HEK293 (cell line): ENCODE data around the gene PACS2.

Experiments used
- CTCF ChIA-PET: fragments of 350-600 bp; formaldehyde crosslinking; extraction: SDS; loops from one replicate; lab custom pipeline; 2021; ENCODE audit warnings: antibody characterized with exemption; lab: Yijun Ruan, JAX
- POLR2A ChIA-PET: fragments of 300-600 bp; formaldehyde crosslinking; extraction: SDS; loops from one replicate; lab custom pipeline; 2020; ENCODE audit warnings: antibody characterized with exemption, inconsistent platforms; lab: Yijun Ruan, JAX
- H3K27ac ChIP-seq: fragments of 200-500 bp; sonication (Bioruptor generic); 2 replicates; pipeline ENCODE4 v1.5.1; 2014; ENCODE audit warnings: low read depth, low read length, control low read depth, inconsistent platforms; ENCODE audit errors: extremely low read depth
- H3K36me3 ChIP-seq, 2 experiments: fragments of 200-500 bp in 1 of 2; sonication (Bioruptor generic) in 1 of 2; 1 replicate in 1 of 2; 2 replicates in 1 of 2; pipeline ENCODE4 v1.5.1; 2014 to 2017; ENCODE audit warnings: inconsistent platforms in 2 of 2, low read length in 2 of 2; ENCODE audit not compliant: control insufficient read depth in 2 of 2, insufficient read depth in 1 of 2
- H3K4me1 ChIP-seq: fragments of 200-500 bp; sonication (Bioruptor generic); 2 replicates; pipeline ENCODE4 v1.5.1; 2014; ENCODE audit warnings: mild to moderate bottlenecking, low read length, inconsistent platforms; ENCODE audit not compliant: control insufficient read depth, insufficient read depth
- H3K4me3 ChIP-seq: 2 replicates; pipeline ENCODE4 v1.5.1; 2011; ENCODE audit warnings: low read depth, mild to moderate bottlenecking, control low read depth, low read length, moderate library complexity
- H3K9me3 ChIP-seq: fragments of 200-500 bp; sonication (Bioruptor generic); 2 replicates; pipeline ENCODE4 v1.5.1; 2014; ENCODE audit warnings: low read depth, low read length, inconsistent platforms; ENCODE audit not compliant: control insufficient read depth, insufficient read depth
- BCL11A ChIP-seq: fragments of 450-650 bp; formaldehyde crosslinking; IDR thresholded peaks from 2 replicates; pipeline ENCODE4 v1.5.1; 2016; ENCODE audit warnings: low read depth, missing biosample characterization, missing genetic modification characterization
- PRDM10 ChIP-seq: fragments of 450-650 bp; formaldehyde crosslinking; IDR thresholded peaks from 2 replicates; pipeline ENCODE4 v1.5.1; 2016; ENCODE audit warnings: missing biosample characterization, missing genetic modification characterization
- SCRT1 ChIP-seq: fragments of 450-650 bp; formaldehyde crosslinking; IDR thresholded peaks from 2 replicates; pipeline ENCODE4 v1.5.1; 2016; ENCODE audit warnings: missing biosample characterization, missing genetic modification characterization, borderline replicate concordance
- SCRT2 ChIP-seq: fragments of 450-650 bp; formaldehyde crosslinking; IDR thresholded peaks from 2 replicates; pipeline ENCODE4 v1.5.1; 2016; ENCODE audit warnings: missing biosample characterization, missing genetic modification characterization
- SP2 ChIP-seq: fragments of 450-650 bp; formaldehyde crosslinking; IDR thresholded peaks from 2 replicates; pipeline ENCODE4 v1.5.1; 2016; ENCODE audit warnings: missing biosample characterization, missing genetic modification characterization
- ZEB2 ChIP-seq: fragments of 450-650 bp; formaldehyde crosslinking; IDR thresholded peaks from 2 replicates; pipeline ENCODE4 v1.5.1; 2016; ENCODE audit warnings: missing biosample characterization, missing genetic modification characterization
- ZFP3 ChIP-seq: fragments of 450-650 bp; formaldehyde crosslinking; IDR thresholded peaks from 2 replicates; pipeline ENCODE4 v1.5.1; 2016; ENCODE audit warnings: low read depth, missing biosample characterization, missing genetic modification characterization
- ZNF121 ChIP-seq: fragments of 450-650 bp; formaldehyde crosslinking; IDR thresholded peaks from 2 replicates; pipeline ENCODE4 v1.5.1; 2016; ENCODE audit warnings: missing biosample characterization, missing genetic modification characterization
- ZNF223 ChIP-seq: fragments of 450-650 bp; formaldehyde crosslinking; IDR thresholded peaks from 2 replicates; pipeline ENCODE4 v1.5.1; 2016; ENCODE audit warnings: missing biosample characterization, missing genetic modification characterization
- ZNF239 ChIP-seq: fragments of 450-650 bp; formaldehyde crosslinking; IDR thresholded peaks from 2 replicates; pipeline ENCODE4 v1.5.1; 2016; ENCODE audit warnings: missing biosample characterization, missing genetic modification characterization
- ZNF24 ChIP-seq: fragments of 450-650 bp; formaldehyde crosslinking; IDR thresholded peaks from 2 replicates; pipeline ENCODE4 v1.5.1; 2016; ENCODE audit warnings: missing biosample characterization, missing genetic modification characterization
- ZNF266 ChIP-seq: fragments of 450-650 bp; formaldehyde crosslinking; IDR thresholded peaks from 2 replicates; pipeline ENCODE4 v1.5.1; 2016; ENCODE audit warnings: missing biosample characterization, missing genetic modification characterization, low read depth
- ZNF449 ChIP-seq: fragments of 450-650 bp; formaldehyde crosslinking; IDR thresholded peaks from 2 replicates; pipeline ENCODE4 v1.5.1; 2017; ENCODE audit warnings: missing biosample characterization, mild to moderate bottlenecking, missing genetic modification characterization, moderate library complexity
- ZNF48 ChIP-seq: fragments of 450-650 bp; formaldehyde crosslinking; IDR thresholded peaks from 2 replicates; pipeline ENCODE4 v1.5.1; 2016; ENCODE audit warnings: missing biosample characterization, missing genetic modification characterization
- ZNF544 ChIP-seq: fragments of 450-650 bp; formaldehyde crosslinking; IDR thresholded peaks from 2 replicates; pipeline ENCODE4 v1.5.0; 2017; ENCODE audit warnings: missing biosample characterization, missing genetic modification characterization
- ZNF585B ChIP-seq: fragments of 450-650 bp; formaldehyde crosslinking; IDR thresholded peaks from 2 replicates; pipeline ENCODE4 v1.5.1; 2016; ENCODE audit warnings: missing biosample characterization, missing genetic modification characterization
- ZNF596 ChIP-seq: fragments of 450-650 bp; IDR thresholded peaks from 2 replicates; pipeline ENCODE4 v1.5.0; 2018; ENCODE audit warnings: missing biosample characterization, mild to moderate bottlenecking, missing genetic modification characterization, moderate library complexity
- ZNF600 ChIP-seq: fragments of 450-650 bp; formaldehyde crosslinking; IDR thresholded peaks from 2 replicates; pipeline ENCODE4 v1.5.1; 2016; ENCODE audit warnings: missing biosample characterization, missing genetic modification characterization
- ZNF792 ChIP-seq: fragments of 450-650 bp; formaldehyde crosslinking; IDR thresholded peaks from 2 replicates; pipeline ENCODE4 v1.5.1; 2016; ENCODE audit warnings: missing biosample characterization, missing genetic modification characterization
- TF ChIP-seq, protein P1 (sequence below): fragments of 450-650 bp; formaldehyde crosslinking; IDR thresholded peaks from 2 replicates; pipeline ENCODE4 v1.5.1; 2016; ENCODE audit warnings: missing biosample characterization, missing genetic modification characterization, borderline replicate concordance

The PACS2 gene

DNA sequence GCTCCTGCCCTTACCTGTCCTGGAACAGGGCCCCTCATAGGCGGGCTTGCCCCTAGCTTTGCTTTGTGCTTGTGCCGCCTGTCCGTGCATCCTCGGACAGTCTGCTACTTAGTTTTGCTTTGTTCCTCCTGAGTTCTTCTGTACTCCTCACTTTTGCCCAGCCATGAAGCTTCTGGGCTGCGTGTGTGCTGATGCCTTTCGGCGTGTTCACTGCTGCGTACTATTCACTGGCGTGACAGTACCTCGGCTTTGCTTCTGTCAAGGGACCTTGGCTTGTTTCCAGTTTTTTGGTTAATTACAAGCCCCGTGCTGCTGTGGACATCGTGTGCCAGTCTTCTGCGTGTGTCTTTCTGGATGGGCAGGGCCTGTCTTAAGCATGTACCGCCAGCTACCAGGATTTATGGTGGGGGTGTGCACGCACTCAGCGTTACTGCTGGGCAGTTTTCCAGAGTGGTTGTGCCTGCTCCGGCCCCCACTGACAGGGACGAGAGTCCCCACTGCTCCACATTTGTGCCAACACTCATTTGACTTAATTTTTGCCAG lies 2.5 kb downstream of the PACS2 start (continued):
- TF ChIP-seq ZNF596 (tag by site-specific recombination) (no peak), BCL11A (tag by site-specific recombination) (no peak)

DNA sequence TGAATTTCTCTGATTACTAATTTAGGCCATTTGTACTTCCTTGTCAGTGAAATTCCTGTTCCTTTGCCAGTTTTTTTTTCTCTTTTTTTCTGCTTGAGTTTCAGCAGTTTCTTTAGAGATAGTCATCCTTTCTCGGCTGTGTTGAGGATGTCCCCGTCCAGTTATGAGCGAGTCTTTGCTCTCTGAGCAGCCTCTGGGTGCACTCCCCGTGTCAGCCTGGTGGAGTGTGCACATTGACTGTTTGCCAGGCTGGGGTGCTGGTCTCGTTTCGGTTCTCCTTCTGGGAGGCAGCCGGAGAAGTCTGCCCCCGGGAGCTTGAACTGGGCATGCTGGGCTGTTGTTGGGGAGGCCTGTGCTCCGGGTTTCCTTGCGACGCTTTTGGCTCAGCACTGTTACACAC lies 3.0 kb downstream of the PACS2 start:
- CTCF ChIA-PET = no interaction called here
- Histone ChIP-seq H3K4me3 (no peak overlapping the region), H3K27ac (no peak overlapping the region), H3K9me3 (no peaks in the 10 kb centered on the region), H3K36me3 (no peaks in the 10 kb centered on the region; a peak in 1 of 3 replicates), H3K4me1 (peaks cover 7% of the 10 kb centered on the region)
- POLR2A ChIA-PET = interaction anchor here (0.8 kb wide), 1 partner anchor 16 kb away, joined by 3 read pairs; no protein-coding TSS in a partner anchor
- no peak for TF ChIP-seq ZNF266 (tag by site-specific recombination)
- TF ChIP-seq ZNF223 (tag by site-specific recombination) = no peak
- TF ChIP-seq, protein P1, sequence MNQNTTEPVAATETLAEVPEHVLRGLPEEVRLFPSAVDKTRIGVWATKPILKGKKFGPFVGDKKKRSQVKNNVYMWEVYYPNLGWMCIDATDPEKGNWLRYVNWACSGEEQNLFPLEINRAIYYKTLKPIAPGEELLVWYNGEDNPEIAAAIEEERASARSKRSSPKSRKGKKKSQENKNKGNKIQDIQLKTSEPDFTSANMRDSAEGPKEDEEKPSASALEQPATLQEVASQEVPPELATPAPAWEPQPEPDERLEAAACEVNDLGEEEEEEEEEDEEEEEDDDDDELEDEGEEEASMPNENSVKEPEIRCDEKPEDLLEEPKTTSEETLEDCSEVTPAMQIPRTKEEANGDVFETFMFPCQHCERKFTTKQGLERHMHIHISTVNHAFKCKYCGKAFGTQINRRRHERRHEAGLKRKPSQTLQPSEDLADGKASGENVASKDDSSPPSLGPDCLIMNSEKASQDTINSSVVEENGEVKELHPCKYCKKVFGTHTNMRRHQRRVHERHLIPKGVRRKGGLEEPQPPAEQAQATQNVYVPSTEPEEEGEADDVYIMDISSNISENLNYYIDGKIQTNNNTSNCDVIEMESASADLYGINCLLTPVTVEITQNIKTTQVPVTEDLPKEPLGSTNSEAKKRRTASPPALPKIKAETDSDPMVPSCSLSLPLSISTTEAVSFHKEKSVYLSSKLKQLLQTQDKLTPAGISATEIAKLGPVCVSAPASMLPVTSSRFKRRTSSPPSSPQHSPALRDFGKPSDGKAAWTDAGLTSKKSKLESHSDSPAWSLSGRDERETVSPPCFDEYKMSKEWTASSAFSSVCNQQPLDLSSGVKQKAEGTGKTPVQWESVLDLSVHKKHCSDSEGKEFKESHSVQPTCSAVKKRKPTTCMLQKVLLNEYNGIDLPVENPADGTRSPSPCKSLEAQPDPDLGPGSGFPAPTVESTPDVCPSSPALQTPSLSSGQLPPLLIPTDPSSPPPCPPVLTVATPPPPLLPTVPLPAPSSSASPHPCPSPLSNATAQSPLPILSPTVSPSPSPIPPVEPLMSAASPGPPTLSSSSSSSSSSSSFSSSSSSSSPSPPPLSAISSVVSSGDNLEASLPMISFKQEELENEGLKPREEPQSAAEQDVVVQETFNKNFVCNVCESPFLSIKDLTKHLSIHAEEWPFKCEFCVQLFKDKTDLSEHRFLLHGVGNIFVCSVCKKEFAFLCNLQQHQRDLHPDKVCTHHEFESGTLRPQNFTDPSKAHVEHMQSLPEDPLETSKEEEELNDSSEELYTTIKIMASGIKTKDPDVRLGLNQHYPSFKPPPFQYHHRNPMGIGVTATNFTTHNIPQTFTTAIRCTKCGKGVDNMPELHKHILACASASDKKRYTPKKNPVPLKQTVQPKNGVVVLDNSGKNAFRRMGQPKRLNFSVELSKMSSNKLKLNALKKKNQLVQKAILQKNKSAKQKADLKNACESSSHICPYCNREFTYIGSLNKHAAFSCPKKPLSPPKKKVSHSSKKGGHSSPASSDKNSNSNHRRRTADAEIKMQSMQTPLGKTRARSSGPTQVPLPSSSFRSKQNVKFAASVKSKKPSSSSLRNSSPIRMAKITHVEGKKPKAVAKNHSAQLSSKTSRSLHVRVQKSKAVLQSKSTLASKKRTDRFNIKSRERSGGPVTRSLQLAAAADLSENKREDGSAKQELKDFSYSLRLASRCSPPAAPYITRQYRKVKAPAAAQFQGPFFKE (tag by site-specific recombination) = no peak
- no peak for TF ChIP-seq ZNF24 (tag by site-specific recombination)
- no peak for TF ChIP-seq ZNF585B (tag by site-specific recombination)
- no peak for TF ChIP-seq ZNF544 (tag by site-specific recombination)

DNA sequence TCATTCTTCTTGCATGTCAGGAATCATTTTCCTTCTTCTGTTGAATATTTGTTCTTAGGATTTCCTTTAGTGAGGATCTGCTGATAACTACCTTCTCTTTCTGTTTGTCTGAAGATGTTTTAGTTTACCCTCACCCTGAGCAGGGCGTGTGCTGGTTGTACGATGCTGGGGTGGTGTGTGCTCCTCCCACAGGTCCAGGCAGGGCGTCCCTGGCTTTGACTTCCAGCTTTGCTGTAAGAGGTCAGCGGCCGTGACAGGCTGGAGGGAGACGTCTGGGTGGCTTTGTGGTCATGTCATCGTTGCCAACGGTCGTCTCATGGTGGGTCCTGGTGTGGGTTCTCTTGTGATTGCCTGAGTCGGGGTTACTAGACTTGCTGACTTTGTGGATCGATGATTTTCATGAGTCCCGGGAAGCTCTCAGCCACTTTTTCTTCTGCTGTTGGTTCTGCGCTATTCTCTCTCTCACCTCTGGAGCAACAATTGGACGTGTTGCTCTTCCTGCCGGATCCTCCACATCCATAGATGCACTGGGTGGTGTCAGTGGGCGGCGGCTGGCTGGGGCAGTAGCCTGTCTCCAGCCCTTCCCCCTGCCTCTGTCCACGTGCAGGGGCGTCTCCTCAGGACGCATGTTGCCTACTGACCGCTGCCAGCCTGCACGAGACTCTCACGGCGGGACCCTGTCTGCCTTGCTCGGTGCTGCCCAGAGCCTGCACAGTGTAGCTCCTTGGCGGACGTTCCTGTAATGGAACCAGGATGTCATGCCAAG lies 8.4 kb downstream of the PACS2 start:
- H3K36me3 ChIP-seq = no peaks in the 10 kb centered on the region; a peak in 1 of 3 replicates
- H3K4me3 ChIP-seq = no peak overlapping the region
- CTCF ChIA-PET = no interaction called here
- TF ChIP-seq SCRT1 (tag by site-specific recombination) (0 out of 2 replicates have a peak, but pooled peaks have one; percentile 15), ZNF48 (no peak), ZFP3 (tag by site-specific recombination) (no peak), PRDM10 (no peak), SP2 (tag by site-specific recombination) (no peak), ZEB2 (tag by site-specific recombination) (no peak), ZNF600 (0 out of 2 replicates have a peak, but pooled peaks have one; percentile 9), SCRT2 (peak; percentile 94), ZNF239 (tag by site-specific recombination) (no peak), ZNF449 (tag by site-specific recombination) (no peak), ZNF792 (no peak), ZNF121 (tag by site-specific recombination) (no peak)
- TF ChIP-seq, all 188 proteins: peak for 3
- Histone ChIP-seq H3K27ac (no peak overlapping the region), H3K4me1 (peaks cover 6% of the 10 kb centered on the region; the same call in 1 of the 2 replicates), H3K9me3 (no peaks in the 10 kb centered on the region)
- POLR2A ChIA-PET = no interaction called here
